ENCODE data around the gene MXD4. TPM values are rescaled to one million over a fixed set of nuclear protein-coding genes. Genes with fewer than 3 reads are reported as not detected.
"Not testable (repeated sequence)": the region's sequence is repeated elsewhere in the genome, so short reads cannot be mapped to it uniquely, and the experiment has no call there.

Gene MXD4
- total RNA-seq, 1 donor: 56.8 TPM

GRCh38 chr4:2276581-2277325, 14.8 kb upstream of the MXD4 start:
- Histone ChIP-seq H3K27ac (ENCODE audit: low read depth, low read length) (no peak overlapping the region), H3K4me3 (ENCODE audit: insufficient read depth, low read length) (no peak overlapping the region), H3K27me3 (ENCODE audit: insufficient read depth, low read length) (no peaks in the 10 kb centered on the region), H3K9me3 (ENCODE audit: low read depth, low read length) (no peaks in the 10 kb centered on the region), H2AFZ (ENCODE audit: low read length) (no peak overlapping the region), H3K4me1 (ENCODE audit: insufficient read depth, low read length) (no peaks in the 10 kb centered on the region), H3K36me3 (ENCODE audit: insufficient read depth, low read length) (no peaks in the 10 kb centered on the region), H4K20me1 (ENCODE audit: insufficient read depth, low read length) (peaks cover 4% of the 10 kb centered on the region), H3K79me2 (ENCODE audit: insufficient read depth, low read length) (no peaks in the 10 kb centered on the region), H3K4me2 (ENCODE audit: insufficient read depth, low read length) (no peak overlapping the region)
- DNase-seq (ENCODE audit: insufficient read length, low spot score, missing footprints): no peak
- TF ChIP-seq, protein P1, sequence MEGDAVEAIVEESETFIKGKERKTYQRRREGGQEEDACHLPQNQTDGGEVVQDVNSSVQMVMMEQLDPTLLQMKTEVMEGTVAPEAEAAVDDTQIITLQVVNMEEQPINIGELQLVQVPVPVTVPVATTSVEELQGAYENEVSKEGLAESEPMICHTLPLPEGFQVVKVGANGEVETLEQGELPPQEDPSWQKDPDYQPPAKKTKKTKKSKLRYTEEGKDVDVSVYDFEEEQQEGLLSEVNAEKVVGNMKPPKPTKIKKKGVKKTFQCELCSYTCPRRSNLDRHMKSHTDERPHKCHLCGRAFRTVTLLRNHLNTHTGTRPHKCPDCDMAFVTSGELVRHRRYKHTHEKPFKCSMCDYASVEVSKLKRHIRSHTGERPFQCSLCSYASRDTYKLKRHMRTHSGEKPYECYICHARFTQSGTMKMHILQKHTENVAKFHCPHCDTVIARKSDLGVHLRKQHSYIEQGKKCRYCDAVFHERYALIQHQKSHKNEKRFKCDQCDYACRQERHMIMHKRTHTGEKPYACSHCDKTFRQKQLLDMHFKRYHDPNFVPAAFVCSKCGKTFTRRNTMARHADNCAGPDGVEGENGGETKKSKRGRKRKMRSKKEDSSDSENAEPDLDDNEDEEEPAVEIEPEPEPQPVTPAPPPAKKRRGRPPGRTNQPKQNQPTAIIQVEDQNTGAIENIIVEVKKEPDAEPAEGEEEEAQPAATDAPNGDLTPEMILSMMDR (IDR thresholded peaks at IDR 0.05; ENCODE audit: extremely low read depth, low read depth, low read length): no peak

GRCh38 chr4:2275546-2276251, 13.8 kb upstream of the MXD4 start:
- no peak for DNase-seq (ENCODE audit: insufficient read length, low spot score, missing footprints)
- Histone ChIP-seq H3K79me2 (ENCODE audit: insufficient read depth, low read length) (no peaks in the 10 kb centered on the region), H3K4me1 (ENCODE audit: insufficient read depth, low read length) (no peaks in the 10 kb centered on the region), H3K4me2 (ENCODE audit: insufficient read depth, low read length) (no peak overlapping the region), H3K27me3 (ENCODE audit: insufficient read depth, low read length) (no peaks in the 10 kb centered on the region), H3K9me3 (ENCODE audit: low read depth, low read length) (no peaks in the 10 kb centered on the region), H4K20me1 (ENCODE audit: insufficient read depth, low read length) (no peaks in the 10 kb centered on the region), H2AFZ (ENCODE audit: low read length) (no peak overlapping the region), H3K36me3 (ENCODE audit: insufficient read depth, low read length) (no peaks in the 10 kb centered on the region), H3K27ac (ENCODE audit: low read depth, low read length) (no peak overlapping the region), H3K4me3 (ENCODE audit: insufficient read depth, low read length) (no peak overlapping the region)
- TF ChIP-seq, protein P1 (IDR thresholded peaks at IDR 0.05; ENCODE audit: extremely low read depth, low read depth, low read length): no peak

GRCh38 chr4:2275044-2275397, 13.1 kb upstream of the MXD4 start:
- H3K79me2 ChIP-seq (ENCODE audit: insufficient read depth, low read length); H3K4me2 ChIP-seq (ENCODE audit: insufficient read depth, low read length); H3K4me3 ChIP-seq (ENCODE audit: insufficient read depth, low read length); H2AFZ ChIP-seq (ENCODE audit: low read length); H3K27ac ChIP-seq (ENCODE audit: low read depth, low read length); H3K9me3 ChIP-seq (ENCODE audit: low read depth, low read length); H3K4me1 ChIP-seq (ENCODE audit: insufficient read depth, low read length); H3K27me3 ChIP-seq (ENCODE audit: insufficient read depth, low read length); DNase-seq (ENCODE audit: insufficient read length, low spot score, missing footprints); H3K36me3 ChIP-seq (ENCODE audit: insufficient read depth, low read length); H4K20me1 ChIP-seq (ENCODE audit: insufficient read depth, low read length): not testable (repeated sequence)

DNA sequence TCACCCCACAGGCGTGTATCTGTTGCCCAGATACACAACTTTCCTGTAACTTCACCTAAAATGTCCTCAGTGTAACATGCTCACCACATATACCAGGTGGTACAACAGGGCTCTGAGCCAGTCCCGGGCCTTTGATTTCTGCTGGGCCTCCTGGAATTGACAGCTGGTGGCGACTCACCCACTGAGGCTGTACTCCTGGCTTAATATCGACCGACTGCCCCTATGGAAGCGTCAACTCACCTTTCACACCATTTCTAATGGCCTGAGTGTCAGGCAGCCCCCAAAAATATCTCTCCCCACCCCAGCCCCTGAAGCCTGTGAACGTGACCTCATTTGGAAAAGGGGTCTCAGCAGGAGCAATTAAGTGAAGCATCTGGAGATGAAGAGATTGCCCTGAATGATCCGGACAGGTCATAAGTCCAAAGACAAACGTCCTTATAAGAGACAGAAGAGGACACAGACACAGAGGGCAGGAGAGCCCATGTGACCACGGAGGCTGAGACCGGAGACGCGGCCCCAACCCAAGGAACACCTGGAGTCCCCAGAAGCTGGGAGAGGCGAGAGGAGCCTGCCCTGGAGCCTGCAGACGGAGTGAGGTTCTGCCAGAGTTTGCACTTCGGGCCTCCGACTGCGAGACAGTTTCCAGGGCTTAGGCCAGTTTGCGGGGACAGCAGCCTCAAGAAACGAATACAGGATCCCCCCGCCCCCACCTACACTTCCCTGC, 12.6 kb upstream of the MXD4 start:
- H3K9me3 ChIP-seq (ENCODE audit: low read depth, low read length): no peaks in the 10 kb centered on the region
- H2AFZ ChIP-seq (ENCODE audit: low read length): no peak overlapping the region
- no peak overlapping the region for H3K27ac ChIP-seq (ENCODE audit: low read depth, low read length)
- H4K20me1 ChIP-seq (ENCODE audit: insufficient read depth, low read length): no peaks in the 10 kb centered on the region
- no peak overlapping the region for H3K4me3 ChIP-seq (ENCODE audit: insufficient read depth, low read length)
- no peaks in the 10 kb centered on the region for H3K27me3 ChIP-seq (ENCODE audit: insufficient read depth, low read length)
- no peak for DNase-seq (ENCODE audit: insufficient read length, low spot score, missing footprints)
- no peaks in the 10 kb centered on the region for H3K36me3 ChIP-seq (ENCODE audit: insufficient read depth, low read length)
- no peak overlapping the region for H3K4me2 ChIP-seq (ENCODE audit: insufficient read depth, low read length)
- no peaks in the 10 kb centered on the region for H3K79me2 ChIP-seq (ENCODE audit: insufficient read depth, low read length)
- TF ChIP-seq, protein P1 (IDR thresholded peaks at IDR 0.05; ENCODE audit: extremely low read depth, low read depth, low read length): no peak
- H3K4me1 ChIP-seq (ENCODE audit: insufficient read depth, low read length): no peaks in the 10 kb centered on the region

All from osteoblast (primary cell).